OCI-LY3 (cell line): Measurements from ENCODE around the gene ARID3A.

Experiments used
- H2AFZ ChIP-seq: fragments of 200-600, 300-600 bp; shearing (Covaris generic); 2 replicates; pipeline ENCODE4 v1.6.0; 2014; ENCODE audit warnings: antibody characterized with exemption, low read depth, low read length
- H3K27ac ChIP-seq: fragments of 200-600, 300-600 bp; sonication (generic); 2 replicates; pipeline ENCODE4 v1.5.1; 2014; ENCODE audit warnings: mild to moderate bottlenecking, low read length, moderate library complexity, mixed read lengths
- H3K27me3 ChIP-seq: fragments of 200-600, 300-600 bp; sonication (generic); 2 replicates; pipeline ENCODE4 v1.6.1; 2014; ENCODE audit warnings: low read depth, low read length, mixed read lengths
- H3K36me3 ChIP-seq: fragments of 200-600, 300-600 bp; sonication (generic); replicated peaks from 2 replicates; pipeline ENCODE3; 2014; ENCODE audit warnings: low read depth, low read length, mixed read lengths
- H3K4me1 ChIP-seq: fragments of 300-600, 200-600 bp; sonication (generic); 2 replicates; pipeline ENCODE4 v1.6.1; 2014; ENCODE audit warnings: low read length, mixed read lengths
- H3K4me2 ChIP-seq: fragments of 200-600, 300-600 bp; sonication (generic); 2 replicates; pipeline ENCODE4 v1.6.1; 2014; ENCODE audit warnings: low read length, mixed read lengths
- H3K4me3 ChIP-seq: fragments of 300-600, 200-600 bp; sonication (generic); 2 replicates; pipeline ENCODE4 v1.5.1; 2014; ENCODE audit warnings: antibody characterized with exemption, mild to moderate bottlenecking, low read length, moderate library complexity
- H3K79me2 ChIP-seq: fragments of 300-600, 200-600 bp; shearing (Covaris generic); 2 replicates; pipeline ENCODE4 v1.6.1; 2014; ENCODE audit warnings: mild to moderate bottlenecking, low read length, mixed read lengths
- H3K9ac ChIP-seq: fragments of 300-600, 200-600 bp; shearing (Covaris generic); 2 replicates; pipeline ENCODE4 v1.6.0; 2014; ENCODE audit warnings: mild to moderate bottlenecking, low read length, moderate library complexity
- H3K9me3 ChIP-seq: fragments of 200-600, 300-600 bp; shearing (Covaris generic); 2 replicates; pipeline ENCODE4 v1.6.1; 2014; ENCODE audit warnings: low read length, mixed read lengths; ENCODE audit not compliant: insufficient read depth
- H4K20me1 ChIP-seq: fragments of 200-600, 300-600 bp; sonication (generic); 2 replicates; pipeline ENCODE4 v1.6.1; 2016; ENCODE audit warnings: low read length, mixed read lengths; ENCODE audit not compliant: insufficient read depth
- EZH2phosphoT487 ChIP-seq: fragments of 200-600 bp; shearing (Covaris generic); IDR thresholded peaks from 2 replicates; pipeline ENCODE4 v1.6.1; 2018; ENCODE audit warnings: antibody characterized with exemption, mixed run types, low read depth
- TF ChIP-seq, protein P1 (sequence below): fragments of 200-600, 300-600 bp; sonication (generic); IDR thresholded peaks from 2 replicates; pipeline ENCODE4 v1.5.1; 2014; ENCODE audit warnings: antibody characterized with exemption, low read length, low read depth

Gene ARID3A

GRCh38 chr19:928471-929202, 2.8 kb downstream of the ARID3A start:
- no peaks in the 10 kb centered on the region for H3K9me3 ChIP-seq
- H3K27ac ChIP-seq = no peak overlapping the region
- H3K4me3 ChIP-seq = no peak overlapping the region
- no peak overlapping the region for H3K4me2 ChIP-seq
- TF ChIP-seq EZH2phosphoT487 = no peak
- TF ChIP-seq, protein P1, sequence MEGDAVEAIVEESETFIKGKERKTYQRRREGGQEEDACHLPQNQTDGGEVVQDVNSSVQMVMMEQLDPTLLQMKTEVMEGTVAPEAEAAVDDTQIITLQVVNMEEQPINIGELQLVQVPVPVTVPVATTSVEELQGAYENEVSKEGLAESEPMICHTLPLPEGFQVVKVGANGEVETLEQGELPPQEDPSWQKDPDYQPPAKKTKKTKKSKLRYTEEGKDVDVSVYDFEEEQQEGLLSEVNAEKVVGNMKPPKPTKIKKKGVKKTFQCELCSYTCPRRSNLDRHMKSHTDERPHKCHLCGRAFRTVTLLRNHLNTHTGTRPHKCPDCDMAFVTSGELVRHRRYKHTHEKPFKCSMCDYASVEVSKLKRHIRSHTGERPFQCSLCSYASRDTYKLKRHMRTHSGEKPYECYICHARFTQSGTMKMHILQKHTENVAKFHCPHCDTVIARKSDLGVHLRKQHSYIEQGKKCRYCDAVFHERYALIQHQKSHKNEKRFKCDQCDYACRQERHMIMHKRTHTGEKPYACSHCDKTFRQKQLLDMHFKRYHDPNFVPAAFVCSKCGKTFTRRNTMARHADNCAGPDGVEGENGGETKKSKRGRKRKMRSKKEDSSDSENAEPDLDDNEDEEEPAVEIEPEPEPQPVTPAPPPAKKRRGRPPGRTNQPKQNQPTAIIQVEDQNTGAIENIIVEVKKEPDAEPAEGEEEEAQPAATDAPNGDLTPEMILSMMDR = no peak
- H3K36me3 ChIP-seq = peaks cover 46% of the 10 kb centered on the region
- peaks cover 62% of the 10 kb centered on the region for H3K79me2 ChIP-seq
- H3K27me3 ChIP-seq = no peaks in the 10 kb centered on the region
- no peak overlapping the region for H3K9ac ChIP-seq
- H4K20me1 ChIP-seq = peaks cover 47% of the 10 kb centered on the region
- no peak overlapping the region for H2AFZ ChIP-seq
- peaks cover 36% of the 10 kb centered on the region for H3K4me1 ChIP-seq

GRCh38 chr19:929203-929890, 3.5 kb downstream of the ARID3A start:
- peaks cover 48% of the 10 kb centered on the region for H3K36me3 ChIP-seq
- H3K27me3 ChIP-seq = no peaks in the 10 kb centered on the region
- no peaks in the 10 kb centered on the region for H3K9me3 ChIP-seq
- no peak overlapping the region for H3K4me2 ChIP-seq
- H2AFZ ChIP-seq = no peak overlapping the region
- TF ChIP-seq, protein P1 = no peak
- TF ChIP-seq EZH2phosphoT487 = no peak
- no peak overlapping the region for H3K27ac ChIP-seq
- H3K4me1 ChIP-seq = peaks cover 33% of the 10 kb centered on the region
- H4K20me1 ChIP-seq = peaks cover 54% of the 10 kb centered on the region
- peaks cover 62% of the 10 kb centered on the region for H3K79me2 ChIP-seq
- no peak overlapping the region for H3K4me3 ChIP-seq
- H3K9ac ChIP-seq = no peak overlapping the region

- peaks cover 60% of the 10 kb centered on the region for H4K20me1 ChIP-seq
- TF ChIP-seq, protein P1 = no peak
- TF ChIP-seq EZH2phosphoT487 = no peak
- H3K4me1 ChIP-seq = peaks cover 30% of the 10 kb centered on the region
- no peaks in the 10 kb centered on the region for H3K27me3 ChIP-seq
- H3K9me3 ChIP-seq = no peaks in the 10 kb centered on the region
- H3K9ac ChIP-seq = no peak overlapping the region
- no peak overlapping the region for H3K4me3 ChIP-seq
- peaks cover 62% of the 10 kb centered on the region for H3K79me2 ChIP-seq
- H3K36me3 ChIP-seq = peaks cover 53% of the 10 kb centered on the region
- H2AFZ ChIP-seq = no peak overlapping the region
- H3K27ac ChIP-seq = no peak overlapping the region
- no peak overlapping the region for H3K4me2 ChIP-seq
Observed at GRCh38 chr19:929891-930258, 4.0 kb downstream of the ARID3A start.

- Histone ChIP-seq H3K27ac (no peak overlapping the region), H3K4me1 (peaks cover 34% of the 10 kb centered on the region), H3K9ac (no peak overlapping the region; the same call in 1 of the 2 replicates), H2AFZ (no peak overlapping the region), H3K36me3 (peaks cover 70% of the 10 kb centered on the region), H3K4me3 (peak overlapping the region; percentile 59; the same call in 1 of the 2 replicates), H3K27me3 (no peaks in the 10 kb centered on the region), H3K79me2 (peaks cover 69% of the 10 kb centered on the region), H4K20me1 (peaks cover 71% of the 10 kb centered on the region), H3K4me2 (peak overlapping the region; percentile 78), H3K9me3 (peaks cover under 1% of the 10 kb centered on the region; the same call in 1 of the 2 replicates)
- no peak for TF ChIP-seq EZH2phosphoT487
- TF ChIP-seq, protein P1 = no peak
Observed at GRCh38 chr19:931860-932647, 6.2 kb downstream of the ARID3A start.
